ENCODE results near the gene CBARP.
A peak's percentile ranks its signal among the peaks of the same experiment; 100 is the strongest.

The CBARP gene

DNA sequence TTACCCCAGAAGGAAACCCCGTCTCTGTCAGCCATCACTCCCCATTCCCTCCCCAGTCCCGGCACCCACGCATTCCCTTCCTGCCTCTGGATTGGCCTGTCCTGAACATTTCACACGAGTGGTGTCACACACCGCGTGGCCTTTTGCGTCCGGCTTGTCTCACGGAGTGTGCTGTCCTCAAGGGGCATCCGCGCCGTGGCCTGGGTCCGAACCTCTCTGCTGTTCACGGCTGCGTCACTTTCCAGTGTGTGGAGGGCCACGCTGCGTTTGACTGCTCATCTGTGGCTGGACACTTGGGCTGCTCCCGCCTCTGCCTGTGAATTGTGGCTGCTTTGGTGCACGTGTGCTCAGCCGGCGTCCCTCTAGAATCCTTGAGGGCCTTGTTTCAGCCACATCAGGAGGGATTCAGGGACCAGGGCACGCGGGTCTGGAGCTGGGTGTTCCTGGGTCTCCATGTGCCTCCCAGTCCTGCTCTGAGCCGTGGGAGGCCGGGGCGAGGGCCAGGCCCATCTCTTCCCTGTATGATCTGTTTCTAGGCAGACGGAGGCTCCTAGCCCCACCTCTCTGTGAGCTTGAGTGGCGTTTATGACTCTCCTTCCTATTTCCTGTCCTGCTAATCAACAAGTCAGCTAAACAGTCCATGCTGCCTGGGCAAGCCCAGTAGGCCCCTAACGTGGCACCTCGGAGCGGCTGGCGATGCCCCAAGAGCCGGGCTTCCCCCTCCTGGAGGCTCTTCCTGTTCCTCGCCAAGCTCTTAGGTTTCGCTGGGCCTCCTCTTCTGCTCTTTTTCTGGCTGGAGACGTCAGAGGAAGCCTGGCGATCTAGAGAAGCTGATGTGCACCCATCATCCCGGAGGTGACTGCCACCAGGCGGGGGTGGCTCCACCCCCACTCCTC lies 24.2 kb downstream of the CBARP start:
- no peak for TF ChIP-seq TAF1 (IDR thresholded peaks at IDR 0.05; ENCODE audit: borderline replicate concordance, insufficient read depth, low read length)
- peak; percentile 38 for TF ChIP-seq FOXP2 (optimal IDR thresholded peaks at IDR 0.05; ENCODE audit: borderline replicate concordance, extremely low read depth, extremely low read length, insufficient read depth)
- peak; percentile 45; the same call in 1 of the 2 replicates for TF ChIP-seq POLR2AphosphoS5 (IDR thresholded peaks at IDR 0.05; ENCODE audit: low read depth, low read length)

- no peak for TF ChIP-seq TAF1 (IDR thresholded peaks at IDR 0.05; ENCODE audit: borderline replicate concordance, insufficient read depth, low read length)
- TF ChIP-seq FOXP2 (optimal IDR thresholded peaks at IDR 0.05; ENCODE audit: borderline replicate concordance, extremely low read depth, extremely low read length, insufficient read depth): peak; percentile 38
Measured at GRCh38 chr19:1211494-1212234, 26.1 kb downstream of the CBARP start.

DNA sequence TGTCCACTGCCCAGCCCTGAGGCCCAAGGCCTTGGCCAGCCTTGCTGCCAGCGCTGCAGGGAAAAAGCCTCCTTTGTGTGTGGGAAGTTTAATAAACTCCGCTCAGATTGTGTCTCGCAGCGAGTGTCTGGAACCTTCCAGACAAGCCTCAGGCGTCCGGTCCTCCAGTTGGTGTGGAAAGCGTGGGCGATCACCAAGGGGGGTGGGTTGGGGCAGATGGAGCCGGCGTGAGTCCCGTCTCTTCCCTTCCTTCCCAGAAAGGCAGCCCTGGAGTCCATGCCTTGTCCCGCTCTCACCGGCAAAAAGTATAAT lies 27.6 kb downstream of the CBARP start:
- TF ChIP-seq SIN3A (IDR thresholded peaks at IDR 0.05; ENCODE audit: borderline replicate concordance, insufficient read depth, low read length) (no peak), TAF1 (IDR thresholded peaks at IDR 0.05; ENCODE audit: borderline replicate concordance, insufficient read depth, low read length) (no peak), FOXP2 (optimal IDR thresholded peaks at IDR 0.05; ENCODE audit: borderline replicate concordance, extremely low read depth, extremely low read length, insufficient read depth) (no peak), POLR2AphosphoS5 (IDR thresholded peaks at IDR 0.05; ENCODE audit: low read depth, low read length) (no peak)
- TF ChIP-seq, protein P1, sequence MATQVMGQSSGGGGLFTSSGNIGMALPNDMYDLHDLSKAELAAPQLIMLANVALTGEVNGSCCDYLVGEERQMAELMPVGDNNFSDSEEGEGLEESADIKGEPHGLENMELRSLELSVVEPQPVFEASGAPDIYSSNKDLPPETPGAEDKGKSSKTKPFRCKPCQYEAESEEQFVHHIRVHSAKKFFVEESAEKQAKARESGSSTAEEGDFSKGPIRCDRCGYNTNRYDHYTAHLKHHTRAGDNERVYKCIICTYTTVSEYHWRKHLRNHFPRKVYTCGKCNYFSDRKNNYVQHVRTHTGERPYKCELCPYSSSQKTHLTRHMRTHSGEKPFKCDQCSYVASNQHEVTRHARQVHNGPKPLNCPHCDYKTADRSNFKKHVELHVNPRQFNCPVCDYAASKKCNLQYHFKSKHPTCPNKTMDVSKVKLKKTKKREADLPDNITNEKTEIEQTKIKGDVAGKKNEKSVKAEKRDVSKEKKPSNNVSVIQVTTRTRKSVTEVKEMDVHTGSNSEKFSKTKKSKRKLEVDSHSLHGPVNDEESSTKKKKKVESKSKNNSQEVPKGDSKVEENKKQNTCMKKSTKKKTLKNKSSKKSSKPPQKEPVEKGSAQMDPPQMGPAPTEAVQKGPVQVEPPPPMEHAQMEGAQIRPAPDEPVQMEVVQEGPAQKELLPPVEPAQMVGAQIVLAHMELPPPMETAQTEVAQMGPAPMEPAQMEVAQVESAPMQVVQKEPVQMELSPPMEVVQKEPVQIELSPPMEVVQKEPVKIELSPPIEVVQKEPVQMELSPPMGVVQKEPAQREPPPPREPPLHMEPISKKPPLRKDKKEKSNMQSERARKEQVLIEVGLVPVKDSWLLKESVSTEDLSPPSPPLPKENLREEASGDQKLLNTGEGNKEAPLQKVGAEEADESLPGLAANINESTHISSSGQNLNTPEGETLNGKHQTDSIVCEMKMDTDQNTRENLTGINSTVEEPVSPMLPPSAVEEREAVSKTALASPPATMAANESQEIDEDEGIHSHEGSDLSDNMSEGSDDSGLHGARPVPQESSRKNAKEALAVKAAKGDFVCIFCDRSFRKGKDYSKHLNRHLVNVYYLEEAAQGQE (IDR thresholded peaks at IDR 0.05; ENCODE audit: insufficient read depth in 1 of 2, low read depth in 2 of 2, low read length in 2 of 2): no peak

- peak; percentile 10 for TF ChIP-seq FOXP2 (optimal IDR thresholded peaks at IDR 0.05; ENCODE audit: borderline replicate concordance, extremely low read depth, extremely low read length, insufficient read depth)
- no peak for TF ChIP-seq SIN3A (IDR thresholded peaks at IDR 0.05; ENCODE audit: borderline replicate concordance, insufficient read depth, low read length)
Measured at GRCh38 chr19:1206864-1207450, 30.8 kb downstream of the CBARP start.

DNA sequence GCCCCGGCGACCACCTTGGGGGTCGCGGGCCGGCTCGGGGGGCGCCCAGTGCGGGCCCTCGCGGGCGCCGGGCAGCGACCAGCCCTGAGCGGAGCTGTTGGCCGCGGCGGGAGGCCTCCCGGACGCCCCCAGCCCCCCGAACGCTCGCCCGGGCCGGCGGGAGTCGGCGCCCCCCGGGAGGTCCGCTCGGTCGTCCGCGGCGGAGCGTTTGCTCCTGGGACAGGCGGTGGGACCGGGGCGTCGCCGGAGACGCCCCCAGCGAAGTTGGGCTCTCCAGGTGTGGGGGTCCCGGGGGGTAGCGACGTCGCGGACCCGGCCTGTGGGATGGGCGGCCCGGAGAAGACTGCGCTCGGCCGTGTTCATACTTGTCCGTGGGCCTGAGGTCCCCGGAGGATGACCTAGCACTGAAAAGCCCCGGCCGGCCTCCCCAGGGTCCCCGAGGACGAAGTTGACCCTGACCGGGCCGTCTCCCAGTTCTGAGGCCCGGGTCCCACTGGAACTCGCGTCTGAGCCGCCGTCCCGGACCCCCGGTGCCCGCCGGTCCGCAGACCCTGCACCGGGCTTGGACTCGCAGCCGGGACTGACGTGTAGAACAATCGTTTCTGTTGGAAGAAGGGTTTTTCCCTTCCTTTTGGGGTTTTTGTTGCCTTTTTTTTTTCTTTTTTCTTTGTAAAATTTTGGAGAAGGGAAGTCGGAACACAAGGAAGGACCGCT lies 31.5 kb downstream of the CBARP start:
- TF ChIP-seq FOXP2 (optimal IDR thresholded peaks at IDR 0.05; ENCODE audit: borderline replicate concordance, extremely low read depth, extremely low read length, insufficient read depth): no peak

DNA sequence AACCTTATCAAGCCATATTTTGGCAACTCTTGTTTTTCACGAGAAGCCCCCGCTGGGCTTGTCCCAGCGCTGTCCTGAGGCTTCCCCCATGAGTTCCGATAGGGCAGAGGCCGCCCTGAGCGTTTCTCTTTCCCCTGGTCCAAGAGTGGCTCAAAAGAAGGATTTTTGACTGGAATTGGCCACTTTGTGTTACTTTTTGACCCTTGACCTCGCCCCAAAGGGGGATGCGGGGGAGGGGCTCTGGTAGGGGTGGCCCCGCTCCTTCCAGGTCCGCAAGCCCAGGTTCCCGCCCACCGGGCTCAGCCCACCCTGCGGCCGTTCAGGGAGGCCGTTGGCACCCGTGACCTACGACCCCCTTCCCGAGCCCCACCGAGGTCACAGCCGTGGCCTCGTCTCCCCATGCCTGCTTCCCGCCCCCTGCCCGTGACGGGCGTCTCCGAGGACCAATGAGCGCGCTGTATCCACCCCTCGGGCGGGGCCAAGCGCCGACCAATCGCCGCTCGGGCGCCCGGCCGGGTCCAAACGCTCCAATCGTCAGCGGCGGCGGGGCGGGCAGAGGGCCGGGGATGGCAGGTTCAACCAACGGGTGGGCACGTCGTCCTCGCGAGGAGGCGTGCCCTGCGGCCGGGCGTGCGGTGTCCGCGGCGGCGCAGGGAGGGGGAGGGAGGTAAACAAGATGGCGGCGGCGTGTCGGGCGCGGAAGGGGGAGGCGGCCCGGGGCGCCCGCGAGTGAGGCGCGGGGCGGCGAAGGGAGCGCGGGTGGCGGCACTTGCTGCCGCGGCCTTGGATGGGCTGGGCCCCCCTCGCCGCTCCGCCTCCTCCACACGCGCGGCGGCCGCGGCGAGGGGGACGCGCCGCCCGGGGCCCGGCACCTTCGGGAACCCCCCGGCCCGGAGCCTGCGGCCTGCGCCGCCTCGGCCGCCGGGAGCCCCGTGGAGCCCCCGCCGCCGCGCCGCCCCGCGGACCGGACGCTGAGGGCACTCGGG lies 32.4 kb downstream of the CBARP start, which contains the start of gene STK11:
TSS of gene STK11 (plus strand) at position 665 of the 986 bp plus-strand sequence. CDS start 1,136 bp downstream, outside the sequence.
- TF ChIP-seq, protein P1 (IDR thresholded peaks at IDR 0.05; ENCODE audit: insufficient read depth in 1 of 2, low read depth in 2 of 2, low read length in 2 of 2): no peak
- TF ChIP-seq FOXP2 (optimal IDR thresholded peaks at IDR 0.05; ENCODE audit: borderline replicate concordance, extremely low read depth, extremely low read length, insufficient read depth): peak; percentile 100
- TF ChIP-seq SIN3A (IDR thresholded peaks at IDR 0.05; ENCODE audit: borderline replicate concordance, insufficient read depth, low read length): 0 out of 2 replicates have a peak, but pooled peaks have one; percentile 19
- peak; percentile 90 for TF ChIP-seq TAF1 (IDR thresholded peaks at IDR 0.05; ENCODE audit: borderline replicate concordance, insufficient read depth, low read length)

Measured in PFSK-1 (cell line).